Vagina (tissue), 2 donors: Measurements from ENCODE around the gene AHI1. TPM values are rescaled to one million over a fixed set of nuclear protein-coding genes. Genes with fewer than 3 reads are reported as not detected.

ENCODE experiments used
- DNase-seq, 2 donors: peaks; one replicate each; pipeline ENCODE4 v3.0.0-alpha.2; 2017; ENCODE audit errors: extremely low spot score in 2 of 2
- H3K27ac ChIP-seq: fragments of 200-600 bp; sonication (generic); one replicate; pipeline ENCODE4 v1.5.1; 2019
- H3K27me3 ChIP-seq: fragments of 200-600 bp; sonication (generic); one replicate; pipeline ENCODE4 v1.5.1; 2019
- H3K36me3 ChIP-seq, 2 donors: fragments of 200-600 bp; sonication (generic); one replicate each; pipeline ENCODE4 v1.5.1; 2017 to 2019
- H3K4me1 ChIP-seq: fragments of 200-600 bp; sonication (generic); one replicate; pipeline ENCODE4 v1.5.1; 2019
- H3K4me3 ChIP-seq, 2 donors: fragments of 200-600 bp; sonication (generic); 1 replicate in 1 of 2; 2 replicates in 1 of 2; pipeline ENCODE4 v1.5.1; 2016 to 2019
- H3K9me3 ChIP-seq: fragments of 200-600 bp; sonication (generic); one replicate; pipeline ENCODE4 v1.5.1; 2019
- CTCF ChIP-seq, 3 experiments: fragments of 450-650 bp in 2 of 3; fragments of 200-600 bp in 1 of 3; sonication (generic) in 1 of 3; IDR thresholded peaks; one replicate each; pipeline ENCODE4 v1.5.1; 2017 to 2019; ENCODE audit warnings: antibody characterized with exemption in 3 of 3, mild to moderate bottlenecking in 2 of 3, moderate library complexity in 2 of 3
- POLR2A ChIP-seq, 2 donors: fragments of 450-650 bp; IDR thresholded peaks; one replicate each; pipeline ENCODE4 v1.6.1; 2017; ENCODE audit warnings: antibody characterized with exemption in 2 of 2, mild to moderate bottlenecking in 2 of 2, moderate library complexity in 2 of 2
- POLR2AphosphoS5 ChIP-seq, 2 donors: sonication (generic); formaldehyde crosslinking; IDR thresholded peaks; one replicate each; pipeline ENCODE4 v1.9.0; 2017; ENCODE audit warnings: antibody characterized with exemption in 2 of 2, mild to moderate bottlenecking in 2 of 2, low read depth in 1 of 2; ENCODE audit not compliant: insufficient read depth in 1 of 2
- intact Hi-C: fragments of 100-400 bp; cut with DNase I; formaldehyde crosslinking; loops from one replicate; pipeline ENCODE4 v1.15.1; 2023
- total RNA-seq: library from RNA; depleted of rRNA; stranded (reverse); fragments of >200 nt; gene quantifications from one replicate; pipeline ENCODE4 v1.2.3, GENCODE V29; 2016

Gene AHI1
- total RNA-seq, 1 donor from 2014 or later = 28.7 TPM

DNA sequence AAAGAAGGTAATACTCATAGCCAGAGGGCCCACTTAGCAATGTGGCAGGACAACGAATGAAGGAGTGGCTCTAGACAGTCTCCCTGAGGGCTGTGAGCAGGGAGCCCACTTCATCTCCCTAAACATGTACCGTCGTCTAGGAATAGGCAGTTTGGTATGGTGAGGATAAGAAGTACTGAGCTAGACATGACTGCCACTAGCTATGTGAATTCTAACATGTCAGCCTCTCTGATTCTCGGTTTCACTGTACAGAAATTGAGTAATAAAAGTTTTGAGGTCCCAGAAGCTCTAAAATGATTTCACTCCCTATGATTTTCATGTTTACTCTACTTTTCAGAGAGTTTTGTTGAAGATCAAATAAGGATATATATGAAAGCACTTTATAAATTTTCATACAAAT lies 107.1 kb downstream of the AHI1 start:
- no peaks in the 10 kb centered on the region for H3K27me3 ChIP-seq
- H3K9me3 ChIP-seq = no peaks in the 10 kb centered on the region
- no peak overlapping the region for H3K27ac ChIP-seq
- DNase-seq = no peak
- H3K4me1 ChIP-seq = no peaks in the 10 kb centered on the region
- H3K36me3 ChIP-seq = peaks cover 0 to 5% of the 10 kb centered on the region in 2 donors
- TF ChIP-seq POLR2AphosphoS5 (IDR thresholded peaks at IDR 0.05; ENCODE audit: insufficient read depth in 1 of 2, low read depth in 1 of 2) (no peak), CTCF (IDR thresholded peaks at IDR 0.05) (no peak), POLR2A (IDR thresholded peaks at IDR 0.05) (no peak)
- intact Hi-C loops = no loop called here
- no peak overlapping the region for H3K4me3 ChIP-seq

DNA sequence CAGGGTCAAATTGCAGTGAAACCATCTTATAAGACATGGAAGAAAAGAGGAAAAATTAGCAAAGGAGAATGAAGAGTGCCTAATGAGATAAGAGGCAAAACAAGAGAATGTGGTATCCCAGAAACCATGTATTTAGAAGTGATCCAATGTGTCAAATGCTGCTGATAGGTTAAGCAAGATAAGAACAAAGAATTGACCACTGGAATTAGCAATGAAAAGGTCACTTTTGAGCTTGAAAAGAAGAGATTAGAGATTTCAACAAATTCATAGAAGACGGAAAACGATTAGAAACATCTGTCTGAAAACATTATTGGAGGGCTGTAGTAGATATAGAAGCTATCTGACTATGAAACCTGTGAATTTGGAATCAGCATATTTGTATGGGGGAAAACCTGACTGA lies 112.2 kb downstream of the AHI1 start:
- Histone ChIP-seq H3K27ac (no peak overlapping the region), H3K9me3 (no peaks in the 10 kb centered on the region), H3K27me3 (no peaks in the 10 kb centered on the region), H3K4me3 (no peak overlapping the region), H3K36me3 (no peaks in the 10 kb centered on the region), H3K4me1 (no peaks in the 10 kb centered on the region)
- intact Hi-C loops = no loop called here
- no peak for TF ChIP-seq CTCF (IDR thresholded peaks at IDR 0.05)
- no peak for DNase-seq

DNA sequence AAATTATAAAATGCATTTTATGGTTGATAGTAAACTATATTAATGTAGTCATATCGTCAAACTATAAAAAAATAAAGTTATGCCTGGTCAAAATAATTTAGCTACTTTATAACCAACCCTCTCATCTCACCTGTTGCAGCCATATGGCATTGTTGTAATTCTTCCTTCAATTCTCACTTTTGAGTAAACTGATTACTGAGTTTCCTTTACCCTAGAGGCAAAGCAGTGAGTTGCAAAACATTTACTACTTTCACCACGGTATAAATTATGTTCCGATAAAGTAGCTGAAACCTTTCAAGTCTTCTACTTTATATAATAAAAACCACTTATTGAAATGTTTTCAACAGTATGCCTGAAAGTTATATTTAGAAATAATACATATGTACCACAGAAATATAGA lies 113.8 kb downstream of the AHI1 start:
- Histone ChIP-seq H3K4me3 (no peak overlapping the region), H3K27me3 (no peaks in the 10 kb centered on the region), H3K27ac (no peak overlapping the region), H3K36me3 (no peaks in the 10 kb centered on the region), H3K4me1 (no peaks in the 10 kb centered on the region), H3K9me3 (no peaks in the 10 kb centered on the region)
- no peak for DNase-seq
- intact Hi-C loops = no loop called here
- no peak for TF ChIP-seq CTCF (IDR thresholded peaks at IDR 0.05)
- TF ChIP-seq POLR2A (IDR thresholded peaks at IDR 0.05) = no peak
- TF ChIP-seq POLR2AphosphoS5 (IDR thresholded peaks at IDR 0.05; ENCODE audit: insufficient read depth in 1 of 2, low read depth in 1 of 2) = no peak

GRCh38 chr6:135383301-135383700 lies 114.2 kb downstream of the AHI1 start:
- TF ChIP-seq CTCF (IDR thresholded peaks at IDR 0.05) = no peak
- TF ChIP-seq POLR2A (IDR thresholded peaks at IDR 0.05) = no peak
- intact Hi-C loops = no loop called here
- H3K36me3 ChIP-seq = no peaks in the 10 kb centered on the region
- no peak for DNase-seq
- no peak overlapping the region for H3K4me3 ChIP-seq
- H3K4me1 ChIP-seq = no peaks in the 10 kb centered on the region
- H3K27me3 ChIP-seq = no peaks in the 10 kb centered on the region
- no peak overlapping the region for H3K27ac ChIP-seq
- no peaks in the 10 kb centered on the region for H3K9me3 ChIP-seq

DNA sequence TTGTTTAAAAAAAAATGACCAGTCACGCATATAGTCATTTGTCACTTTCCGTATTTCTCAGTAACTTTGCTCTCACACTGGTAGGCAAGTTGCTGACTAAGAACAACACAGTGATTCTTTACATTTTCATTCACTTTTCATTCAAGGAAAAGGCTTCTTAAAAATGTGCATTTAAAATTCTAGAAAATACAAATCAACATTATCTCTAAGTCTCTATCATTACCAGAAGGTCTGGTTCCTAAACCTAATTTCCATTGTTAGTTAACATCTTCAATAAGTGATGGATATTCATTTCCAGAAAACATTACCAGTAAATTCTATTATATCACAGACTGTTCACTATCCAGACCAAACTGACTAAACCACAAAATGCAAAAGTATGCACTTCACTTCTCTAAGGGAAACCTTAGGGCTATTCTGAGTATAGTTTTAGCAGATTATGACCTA lies 115.3 kb downstream of the AHI1 start:
- Histone ChIP-seq H3K4me1 (no peaks in the 10 kb centered on the region), H3K4me3 (no peak overlapping the region), H3K27me3 (no peaks in the 10 kb centered on the region), H3K36me3 (no peaks in the 10 kb centered on the region), H3K27ac (no peak overlapping the region), H3K9me3 (no peaks in the 10 kb centered on the region)
- intact Hi-C loops = no loop called here
- TF ChIP-seq POLR2AphosphoS5 (IDR thresholded peaks at IDR 0.05; ENCODE audit: insufficient read depth in 1 of 2, low read depth in 1 of 2) (no peak), POLR2A (IDR thresholded peaks at IDR 0.05) (no peak), CTCF (IDR thresholded peaks at IDR 0.05) (no peak)
- DNase-seq = no peak
